H9 (cell line): ENCODE data around the gene ASTN2. TPM values are rescaled to one million over a fixed set of nuclear protein-coding genes. Genes with fewer than 3 reads are reported as not detected.

Experiments
- DNase-seq: peaks from one replicate; pipeline ENCODE4 v3.0.0-alpha.2; 2017
- H2AFZ ChIP-seq: one replicate; pipeline ENCODE4 v1.6.1; 2013; ENCODE audit warnings: mild to moderate bottlenecking, low read length, control low read depth, moderate library complexity
- H2AK5ac ChIP-seq: 2 replicates; pipeline ENCODE4 v1.6.1; 2013; ENCODE audit warnings: low read length, control low read depth, mixed read lengths; ENCODE audit not compliant: insufficient read length
- H2BK120ac ChIP-seq: one replicate; pipeline ENCODE4 v1.6.1; 2013; ENCODE audit warnings: low read depth, mild to moderate bottlenecking, low read length, control low read depth, inconsistent platforms; ENCODE audit not compliant: poor library complexity, severe bottlenecking
- H2BK12ac ChIP-seq: 2 replicates; pipeline ENCODE4 v1.6.1; 2013; ENCODE audit warnings: low read length, control low read depth, mixed read lengths, low read depth; ENCODE audit not compliant: insufficient read length
- H2BK15ac ChIP-seq: 2 replicates; pipeline ENCODE4 v1.6.1; 2013; ENCODE audit warnings: low read depth, low read length, control low read depth
- H2BK20ac ChIP-seq: one replicate; pipeline ENCODE4 v1.6.1; 2013; ENCODE audit warnings: low read depth, mild to moderate bottlenecking, low read length, control low read depth, inconsistent platforms; ENCODE audit not compliant: poor library complexity, severe bottlenecking
- H2BK5ac ChIP-seq: 2 replicates; pipeline ENCODE4 v1.6.1; 2013; ENCODE audit warnings: low read length, control low read depth, mixed read lengths; ENCODE audit not compliant: insufficient read length
- H3K14ac ChIP-seq: 2 replicates; pipeline ENCODE4 v1.6.1; 2013; ENCODE audit warnings: low read length, control low read depth; ENCODE audit not compliant: insufficient read depth
- H3K18ac ChIP-seq: 2 replicates; pipeline ENCODE4 v1.6.1; 2013; ENCODE audit warnings: low read depth, mild to moderate bottlenecking, mixed read lengths, low read length, control low read depth; ENCODE audit not compliant: insufficient read length
- H3K23ac ChIP-seq: 2 replicates; pipeline ENCODE4 v1.6.1; 2013; ENCODE audit warnings: low read length, control low read depth, mixed read lengths, low read depth; ENCODE audit not compliant: insufficient read length
- H3K23me2 ChIP-seq: 2 replicates; pipeline ENCODE4 v1.6.1; 2013; ENCODE audit warnings: low read depth, mild to moderate bottlenecking, mixed read lengths, low read length, control low read depth; ENCODE audit not compliant: insufficient read length, poor library complexity, severe bottlenecking
- H3K27ac ChIP-seq: 2 replicates; pipeline ENCODE4 v1.5.1; 2013; ENCODE audit warnings: low read length, control low read depth, mixed read lengths, low read depth; ENCODE audit not compliant: insufficient read length
- H3K27me3 ChIP-seq: 2 replicates; pipeline ENCODE4 v1.6.1; 2013; ENCODE audit warnings: low read length, control low read depth, inconsistent platforms; ENCODE audit not compliant: insufficient read depth
- H3K4ac ChIP-seq: 2 replicates; pipeline ENCODE4 v1.6.1; 2013; ENCODE audit warnings: low read depth, mild to moderate bottlenecking, control low read depth, inconsistent platforms, low read length, moderate library complexity
- H3K4me1 ChIP-seq: 2 replicates; pipeline ENCODE4 v1.6.1; 2013; ENCODE audit warnings: low read length, control low read depth, inconsistent platforms; ENCODE audit not compliant: insufficient read depth
- H3K4me2 ChIP-seq: 2 replicates; pipeline ENCODE4 v1.6.1; 2013; ENCODE audit warnings: low read length, control low read depth, mixed read lengths; ENCODE audit not compliant: insufficient read length, insufficient read depth
- H3K56ac ChIP-seq: 2 replicates; pipeline ENCODE4 v1.6.1; 2013; ENCODE audit warnings: low read depth, mild to moderate bottlenecking, mixed read lengths, low read length, control low read depth; ENCODE audit not compliant: insufficient read length
- H3K79me1 ChIP-seq: 2 replicates; pipeline ENCODE4 v1.6.1; 2013; ENCODE audit warnings: low read depth, mild to moderate bottlenecking, moderate library complexity, low read length, control low read depth, inconsistent platforms; ENCODE audit not compliant: insufficient read depth, poor library complexity, severe bottlenecking
- H3K79me2 ChIP-seq: 2 replicates; pipeline ENCODE4 v1.6.1; 2013; ENCODE audit warnings: low read length, control low read depth, inconsistent platforms; ENCODE audit not compliant: insufficient read depth
- H3K9ac ChIP-seq: 2 replicates; pipeline ENCODE4 v1.6.1; 2013; ENCODE audit warnings: low read length, control low read depth, mixed read lengths; ENCODE audit not compliant: insufficient read length; ENCODE audit errors: extremely low read depth
- H3K9me3 ChIP-seq: one replicate; pipeline ENCODE4 v1.6.1; 2013; ENCODE audit warnings: low read depth, low read length, inconsistent platforms; ENCODE audit not compliant: control insufficient read depth
- H3T11ph ChIP-seq: one replicate; pipeline ENCODE4 v1.6.1; 2013; ENCODE audit warnings: mild to moderate bottlenecking, low read length, control low read depth, inconsistent platforms
- H4K20me1 ChIP-seq: one replicate; pipeline ENCODE4 v1.6.1; 2013; ENCODE audit not compliant: control insufficient read depth, insufficient read length, insufficient read depth
- H4K5ac ChIP-seq: 2 replicates; pipeline ENCODE4 v1.6.1; 2013; ENCODE audit warnings: low read depth, mild to moderate bottlenecking, mixed read lengths, low read length, control low read depth; ENCODE audit not compliant: insufficient read length
- H4K8ac ChIP-seq: replicated peaks from 2 replicates; pipeline ENCODE4 v1.6.1; 2013; ENCODE audit warnings: low read length, control low read depth, mixed read lengths, low read depth; ENCODE audit not compliant: insufficient read length
- H4K91ac ChIP-seq: 2 replicates; pipeline ENCODE4 v1.6.1; 2013; ENCODE audit warnings: low read depth, mild to moderate bottlenecking, moderate library complexity, mixed read lengths, low read length, control low read depth; ENCODE audit not compliant: insufficient read length
- H3K27ac Mint-ChIP-seq, 3 experiments: 2 replicates in 2 of 3; 3 replicates in 1 of 3; pipeline ENCODE4 v1.8.0; 2020 to 2021; ENCODE audit warnings: mixed read lengths in 3 of 3, mild to moderate bottlenecking in 1 of 3, moderate library complexity in 1 of 3
- H3K27me3 Mint-ChIP-seq: 2 replicates; pipeline ENCODE4 v1.8.0; 2021; ENCODE audit warnings: low read depth, mild to moderate bottlenecking, moderate library complexity, mixed read lengths
- H3K36me3 Mint-ChIP-seq, 3 experiments: 2 replicates in 2 of 3; 3 replicates in 1 of 3; pipeline ENCODE4 v1.8.0; 2020 to 2021; ENCODE audit warnings: low read depth in 3 of 3, mixed read lengths in 3 of 3; ENCODE audit not compliant: insufficient read depth in 1 of 3
- H3K4me1 Mint-ChIP-seq, 2 experiments: 2 replicates each; pipeline ENCODE4 v1.8.0; 2020; ENCODE audit warnings: mixed read lengths in 2 of 2
- H3K4me3 Mint-ChIP-seq, 2 experiments: 2 replicates in 1 of 2; 3 replicates in 1 of 2; pipeline ENCODE4 v1.8.0; 2020 to 2021; ENCODE audit warnings: mild to moderate bottlenecking in 2 of 2, mixed read lengths in 2 of 2, moderate library complexity in 1 of 2
- H3K9me3 Mint-ChIP-seq, 2 experiments: 2 replicates in 1 of 2; 3 replicates in 1 of 2; pipeline ENCODE4 v1.8.0; 2020; ENCODE audit warnings: mild to moderate bottlenecking in 2 of 2, mixed read lengths in 2 of 2, moderate library complexity in 1 of 2
- CTCF ChIP-seq: fragments of 200-600 bp; sonication (generic); conservative IDR thresholded peaks from 3 replicates; pipeline ENCODE4 v1.8.0; 2021; ENCODE audit warnings: antibody characterized with exemption, mild to moderate bottlenecking
- WGBS: extraction: QIAGEN DNeasy Blood & Tissue Kit; methylation state at CpG from one replicate; pipeline ENCODE4 v1.1.7; 2013; ENCODE audit warnings: missing lambda C conversion rate, low lambda C conversion rate, mixed read lengths; ENCODE audit not compliant: insufficient read length; ENCODE audit errors: extremely low coverage; 5-methylcytosine and 5-hydroxymethylcytosine counted together
- total RNA-seq: library from RNA; stranded (reverse); gene quantifications from 2 replicates; pipeline ENCODE4 v1.2.1, GENCODE V29; 2021

The ASTN2 gene
- total RNA-seq, 1 experiment from 2014 or later, result 9.7 TPM

- no peak for TF ChIP-seq CTCF
- H3K27me3 Mint-ChIP-seq, result peaks cover 4% of the 10 kb centered on the region
- Histone ChIP-seq H2BK5ac (no peak overlapping the region), H2AFZ (no peak overlapping the region), H4K5ac (no peak overlapping the region), H3K23me2 (peaks cover 3% of the 10 kb centered on the region), H3K4ac (no peak overlapping the region), H2BK15ac (no peak overlapping the region), H3K27ac (no peak overlapping the region), H3K56ac (no peak overlapping the region), H3K79me2 (no peaks in the 10 kb centered on the region), H3K4me1 (peaks cover 3% of the 10 kb centered on the region; the same call in 1 of the 2 replicates), H3K18ac (no peak overlapping the region), H2BK120ac (no peak overlapping the region), H4K8ac (no peak overlapping the region), H4K20me1 (no peaks in the 10 kb centered on the region), H3K79me1 (no peaks in the 10 kb centered on the region), H2AK5ac (no peak overlapping the region), H3K27me3 (no peaks in the 10 kb centered on the region; the same call in 1 of the 2 replicates), H2BK12ac (no peak overlapping the region), H3K23ac (no peak overlapping the region), H3K9ac (no peak overlapping the region), H2BK20ac (no peak overlapping the region), H3T11ph (no peak overlapping the region), H3K4me2 (no peak overlapping the region), H3K9me3 (no peaks in the 10 kb centered on the region), H4K91ac (no peak overlapping the region), H3K14ac (no peak overlapping the region)
- H3K4me3 Mint-ChIP-seq, result no peak overlapping the region
- DNase-seq, result no peak
- WGBS, result no CpG with 5 or more reads among the region's 2 CpGs
- H3K27ac Mint-ChIP-seq, result no peak overlapping the region
- peaks cover 18 to 19% of the 10 kb centered on the region in 2 experiments for H3K4me1 Mint-ChIP-seq
- peaks cover 0 to 5% (median 5%) of the 10 kb centered on the region in 3 experiments; a peak in 4 of 7 replicates for H3K36me3 Mint-ChIP-seq
- no peaks in the 10 kb centered on the region for H3K9me3 Mint-ChIP-seq
Observed at GRCh38 chr9:116692616-116693015, 722.2 kb downstream of the ASTN2 start.
